Measurements from ENCODE around the gene SGTA. TPM values are rescaled to one million over a fixed set of nuclear protein-coding genes. Genes with fewer than 3 reads are reported as not detected.

Gene SGTA
- total and polyA plus RNA-seq, 2 of the 4 experiments (the other 2 are of a cell fraction) = 17.4 to 72.9 TPM

GRCh38 chr19:2775556-2776430 is 7.3 kb downstream of the SGTA start:
- Histone ChIP-seq H3K14ac (replicated peaks; ENCODE audit: low read depth, low read length) (no peak overlapping the region), H2BK15ac (ENCODE audit: low read depth, low read length) (no peak overlapping the region), H2AK5ac (ENCODE audit: low read depth, low read length) (no peak overlapping the region), H3K79me1 (ENCODE audit: low read depth in 1 of 2, low read length in 2 of 2) (peaks cover 0 to 72% of the 10 kb centered on the region in 2 experiments; a peak in 2 of 4 replicates), H3K9me3 (ENCODE audit: control insufficient read depth, insufficient read depth, low read length) (no peaks in the 10 kb centered on the region), H4K5ac (ENCODE audit: low read depth, low read length) (no peak overlapping the region), H4K8ac (ENCODE audit: low read depth in 2 of 2, low read length in 2 of 2) (no peak overlapping the region), H4K91ac (ENCODE audit: insufficient read depth, low read depth, low read length) (no peak overlapping the region), H3K4me3 (ENCODE audit: insufficient read depth, low read depth, low read length) (no peak overlapping the region), H2BK5ac (ENCODE audit: low read depth, low read length, poor library complexity, severe bottlenecking) (no peak overlapping the region), H2BK20ac (ENCODE audit: low read depth, low read length) (no peak overlapping the region), H3K4me2 (ENCODE audit: low read depth, low read length) (no peak overlapping the region), H3K36me3 (ENCODE audit: control insufficient read depth, insufficient read depth, low read length) (peaks cover 6% of the 10 kb centered on the region), H3K4me1 (ENCODE audit: control insufficient read depth, insufficient read depth, low read length) (no peaks in the 10 kb centered on the region), H3K9ac (ENCODE audit: low read depth, low read length) (no peak overlapping the region), H3K4ac (ENCODE audit: low read depth, low read length) (no peak overlapping the region), H3K23ac (ENCODE audit: low read depth, low read length) (no peak overlapping the region), H3K56ac (ENCODE audit: extremely low read depth, insufficient read depth, low read length) (no peak overlapping the region), H2BK120ac (ENCODE audit: low read depth, low read length) (no peak overlapping the region), H2AFZ (replicated peaks; ENCODE audit: low read length, poor library complexity) (no peak overlapping the region), H4K20me1 (ENCODE audit: insufficient read depth, low read length) (peaks cover 85% of the 10 kb centered on the region), H3K18ac (ENCODE audit: low read depth, low read length) (no peak overlapping the region), H3K27me3 (ENCODE audit: control insufficient read depth, insufficient read depth, low read length) (no peaks in the 10 kb centered on the region), H3K9me1 (ENCODE audit: insufficient read depth, low read length) (peaks cover 6% of the 10 kb centered on the region; the same call in 1 of the 2 replicates), H3K27ac (ENCODE audit: insufficient read depth, low read length) (no peak overlapping the region), H2AK9ac (replicated peaks; ENCODE audit: low read depth, low read length, poor library complexity) (no peak overlapping the region)
- 96% methylated on average over 5 of the region's 29 CpGs; no CpG with 5 or more reads in 1 of the 2 experiments for WGBS, 2 experiments (ENCODE audit: extremely low coverage in 2 of 2, insufficient read length in 1 of 2)
- dilution Hi-C loops (cut with HindIII; ENCODE audit: low sequenced_read_pairs, unreplicated experiment) (no loop called here), intact Hi-C loops (cut with micrococcal nuclease) (no loop called here), in situ Hi-C loops (cut with MboI; ENCODE audit: low sequenced_read_pairs) (no loop called here)
- BruUV-seq (replicated peaks) = no TSS peak
- ChIA-PET POLR2A (ENCODE audit: unreplicated experiment) (no interaction called here), CTCF (no interaction called here)
- peak; percentile 55 for TF ChIP-seq CEBPB (IDR thresholded peaks at IDR 0.05; ENCODE audit: low read depth, low read length)
- TF ChIP-seq MXI1 (IDR thresholded peaks at IDR 0.05; ENCODE audit: borderline replicate concordance, low read depth, low read length) = no peak
- ATAC-seq (ENCODE audit: low read depth) (no peak; the same call in 1 of the 2 replicates), DNase-seq (peak; percentile 35)

Measured in IMR-90 (cell line).